Keratinocyte (primary cell): ENCODE results near the gene BMX. TPM values are rescaled to one million over a fixed set of nuclear protein-coding genes. Genes with fewer than 3 reads are reported as not detected.
A peak's percentile ranks its signal among the peaks of the same experiment; 100 is the strongest.

Experiments used
- DNase-seq: peaks from one replicate; pipeline ENCODE4 v3.0.0-alpha.2; 2011; ENCODE audit warnings: low read depth, missing footprints, low spot score
- FAIRE-seq: peaks from 2 replicates; lab custom pipeline; 2011; peaks lifted over from hg19 to GRCh38; lab: Jason Lieb, UNC
- H2AFZ ChIP-seq: 2 replicates; pipeline ENCODE4 v1.6.0; 2012; ENCODE audit warnings: low read length, control low read depth, inconsistent platforms; ENCODE audit not compliant: control insufficient read depth
- H3K27ac ChIP-seq: 2 replicates; pipeline ENCODE4 v1.5.1; 2011; ENCODE audit warnings: low read length; ENCODE audit not compliant: control insufficient read depth, insufficient read depth
- H3K27me3 ChIP-seq: 3 replicates; pipeline ENCODE4 v1.6.0; 2011; ENCODE audit warnings: low read length; ENCODE audit not compliant: control insufficient read depth, insufficient read depth; ENCODE audit errors: extremely low read depth
- H3K36me3 ChIP-seq, 2 experiments: 2 replicates in 1 of 2; 3 replicates in 1 of 2; pipeline ENCODE4 v1.5.1; 2011; ENCODE audit warnings: low read length in 2 of 2, mild to moderate bottlenecking in 1 of 2; ENCODE audit not compliant: control insufficient read depth in 2 of 2, insufficient read depth in 2 of 2; ENCODE audit errors: extremely low read depth in 1 of 2
- H3K4me1 ChIP-seq: 3 replicates; pipeline ENCODE4 v1.5.1; 2011; ENCODE audit warnings: low read length; ENCODE audit not compliant: control insufficient read depth, insufficient read depth; ENCODE audit errors: extremely low read depth
- H3K4me2 ChIP-seq: 3 replicates; pipeline ENCODE4 v1.6.0; 2011; ENCODE audit warnings: low read depth, low read length; ENCODE audit not compliant: control insufficient read depth, insufficient read depth; ENCODE audit errors: extremely low read depth
- H3K4me3 ChIP-seq, 3 experiments: fragments of 200-600 bp in 1 of 3; sonication (generic) in 1 of 3; 2 replicates in 2 of 3; 3 replicates in 1 of 3; pipeline ENCODE4 v1.5.1; 2011 to 2016; ENCODE audit warnings: low read length in 3 of 3, mild to moderate bottlenecking in 3 of 3, control low read depth in 2 of 3, inconsistent platforms in 1 of 3, low read depth in 1 of 3, mixed read lengths in 1 of 3, mixed run types in 1 of 3, moderate library complexity in 1 of 3; ENCODE audit not compliant: control insufficient read depth in 2 of 3, insufficient read depth in 2 of 3; ENCODE audit errors: extremely low read depth in 1 of 3
- H3K79me2 ChIP-seq: 2 replicates; pipeline ENCODE4 v1.6.0; 2012; ENCODE audit warnings: low read length; ENCODE audit not compliant: control insufficient read depth, insufficient read depth
- H3K9ac ChIP-seq: 3 replicates; pipeline ENCODE4 v1.6.0; 2011; ENCODE audit warnings: low read length; ENCODE audit not compliant: control insufficient read depth, insufficient read depth; ENCODE audit errors: extremely low read depth
- H3K9me1 ChIP-seq: 3 replicates; pipeline ENCODE4 v1.6.0; 2011; ENCODE audit warnings: low read length; ENCODE audit not compliant: control insufficient read depth, insufficient read depth; ENCODE audit errors: extremely low read depth
- H3K9me3 ChIP-seq: 2 replicates; pipeline ENCODE4 v1.5.1; 2012; ENCODE audit warnings: low read depth, low read length; ENCODE audit not compliant: control insufficient read depth
- H4K20me1 ChIP-seq: 3 replicates; pipeline ENCODE4 v1.6.0; 2011; ENCODE audit warnings: low read length; ENCODE audit not compliant: control insufficient read depth, insufficient read depth; ENCODE audit errors: extremely low read depth
- EZH2 ChIP-seq: IDR thresholded peaks from one replicate; pipeline ENCODE4 v1.6.1; 2012; ENCODE audit warnings: inconsistent platforms, mild to moderate bottlenecking, low read length, moderate library complexity
- dilution Hi-C: fragments of 300-500 bp; cut with MboI; formaldehyde crosslinking; loops from one replicate; pipeline ENCODE4 v1.7.0; 2020; ENCODE audit warnings: low sequenced_read_pairs; ENCODE audit not compliant: extremely low pct_ligation_motif_present
- polyA plus RNA-seq, 5 experiments: library from polyadenylated mRNA; depleted of rRNA in 3 of 5; stranded (reverse) in 3 of 5; stranded (forward) in 1 of 5; unstranded in 1 of 5; fragments of >200 nt; gene quantifications; 1 replicate in 1 of 5; 2 replicates in 3 of 5; 3 replicates in 1 of 5; pipeline versions ENCODE4 v1.2.1 to v1.2.3, GENCODE V29; 2011 to 2012; ENCODE audit warnings: missing spikeins in 2 of 5, low read depth in 1 of 5, low replicate concordance in 1 of 5
- TF ChIP-seq, protein P1 (sequence below), 3 experiments: IDR thresholded peaks in 1 of 3; conservative IDR thresholded peaks in 1 of 3; optimal IDR thresholded peaks in 1 of 3; 2 replicates in 2 of 3; 3 replicates in 1 of 3; pipeline versions ENCODE3 to v1.5.1; 2011; ENCODE audit warnings: low read length in 3 of 3, mild to moderate bottlenecking in 3 of 3, moderate library complexity in 2 of 3, control low read depth in 1 of 3, inconsistent platforms in 1 of 3; ENCODE audit not compliant: insufficient read depth in 2 of 3; ENCODE audit errors: extremely low read depth in 1 of 3

The BMX gene
- polyA plus RNA-seq, 1 donor (not counting 4 experiments of a cell fraction or from before 2014, with no cell fraction given) = 0.09 TPM

DNA sequence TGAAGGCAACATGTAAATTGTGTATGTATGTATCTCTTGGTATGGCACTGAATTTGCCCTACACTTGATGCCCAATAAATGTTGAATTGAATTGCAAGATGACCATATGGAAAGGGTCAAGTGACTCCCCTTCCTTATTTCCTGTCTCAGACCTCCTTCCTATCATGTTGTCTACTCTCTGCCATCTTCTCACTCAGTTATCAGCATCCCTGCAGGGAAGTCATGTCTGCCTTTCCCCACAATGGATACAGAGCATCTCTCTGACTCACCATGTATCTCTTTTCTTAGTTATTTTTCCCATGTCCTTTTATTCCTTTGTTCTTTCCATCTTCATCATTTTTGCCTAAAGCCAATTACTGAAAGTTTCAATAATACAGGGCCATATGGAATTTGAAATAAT lies 22.5 kb downstream of the BMX start:
- Histone ChIP-seq H3K79me2 (no peaks in the 10 kb centered on the region), H3K9me1 (no peaks in the 10 kb centered on the region), H3K27ac (no peak overlapping the region), H3K4me1 (peaks cover 17% of the 10 kb centered on the region), H2AFZ (no peak overlapping the region), H3K27me3 (no peaks in the 10 kb centered on the region), H3K36me3 (no peaks in the 10 kb centered on the region), H3K4me2 (no peak overlapping the region), H3K4me3 (no peak overlapping the region), H3K9ac (no peak overlapping the region), H4K20me1 (no peaks in the 10 kb centered on the region), H3K9me3 (no peaks in the 10 kb centered on the region)
- dilution Hi-C loops = no loop called here
- no peak for FAIRE-seq
- no peak for TF ChIP-seq EZH2
- TF ChIP-seq, protein P1, sequence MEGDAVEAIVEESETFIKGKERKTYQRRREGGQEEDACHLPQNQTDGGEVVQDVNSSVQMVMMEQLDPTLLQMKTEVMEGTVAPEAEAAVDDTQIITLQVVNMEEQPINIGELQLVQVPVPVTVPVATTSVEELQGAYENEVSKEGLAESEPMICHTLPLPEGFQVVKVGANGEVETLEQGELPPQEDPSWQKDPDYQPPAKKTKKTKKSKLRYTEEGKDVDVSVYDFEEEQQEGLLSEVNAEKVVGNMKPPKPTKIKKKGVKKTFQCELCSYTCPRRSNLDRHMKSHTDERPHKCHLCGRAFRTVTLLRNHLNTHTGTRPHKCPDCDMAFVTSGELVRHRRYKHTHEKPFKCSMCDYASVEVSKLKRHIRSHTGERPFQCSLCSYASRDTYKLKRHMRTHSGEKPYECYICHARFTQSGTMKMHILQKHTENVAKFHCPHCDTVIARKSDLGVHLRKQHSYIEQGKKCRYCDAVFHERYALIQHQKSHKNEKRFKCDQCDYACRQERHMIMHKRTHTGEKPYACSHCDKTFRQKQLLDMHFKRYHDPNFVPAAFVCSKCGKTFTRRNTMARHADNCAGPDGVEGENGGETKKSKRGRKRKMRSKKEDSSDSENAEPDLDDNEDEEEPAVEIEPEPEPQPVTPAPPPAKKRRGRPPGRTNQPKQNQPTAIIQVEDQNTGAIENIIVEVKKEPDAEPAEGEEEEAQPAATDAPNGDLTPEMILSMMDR (optimal IDR thresholded peaks at IDR 0.05 in 1 of 3, IDR thresholded peaks at IDR 0.05 in 1 of 3, conservative IDR thresholded peaks at IDR 0.05 in 1 of 3; ENCODE audit: extremely low read depth in 1 of 3, insufficient read depth in 2 of 3, low read length in 3 of 3) = no peak
- DNase-seq = no peak

DNA sequence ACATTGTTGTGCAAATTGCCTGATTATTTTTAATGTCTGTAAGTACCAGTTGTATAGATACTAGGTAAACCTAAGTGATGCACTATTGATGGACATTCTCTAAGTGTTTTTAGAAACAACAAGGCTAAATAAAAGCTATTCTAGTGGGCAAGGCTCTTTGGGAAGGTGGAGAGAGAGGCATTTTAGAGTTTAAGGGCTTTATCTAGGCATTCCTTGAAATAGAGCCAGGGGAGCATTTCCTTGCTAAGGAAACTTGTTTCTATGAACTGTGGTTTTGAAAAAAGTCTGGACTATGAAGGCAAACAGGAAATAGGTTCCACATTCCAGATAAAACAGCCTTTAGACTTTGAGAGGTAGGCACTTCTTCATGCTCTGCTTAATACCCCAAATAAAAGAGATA lies 23.8 kb downstream of the BMX start:
- DNase-seq = no peak
- dilution Hi-C loops = no loop called here
- Histone ChIP-seq H3K36me3 (no peaks in the 10 kb centered on the region), H2AFZ (peak overlapping the region; percentile 15), H3K27me3 (no peaks in the 10 kb centered on the region), H3K9me3 (no peaks in the 10 kb centered on the region), H3K4me1 (peaks cover 17% of the 10 kb centered on the region), H4K20me1 (no peaks in the 10 kb centered on the region), H3K9ac (no peak overlapping the region), H3K4me2 (peak overlapping the region; percentile 30), H3K27ac (no peak overlapping the region), H3K9me1 (no peaks in the 10 kb centered on the region), H3K4me3 (no peak overlapping the region), H3K79me2 (no peaks in the 10 kb centered on the region)
- FAIRE-seq = peak; percentile 56
- no peak for TF ChIP-seq EZH2
- TF ChIP-seq, protein P1 (optimal IDR thresholded peaks at IDR 0.05 in 1 of 3, IDR thresholded peaks at IDR 0.05 in 1 of 3, conservative IDR thresholded peaks at IDR 0.05 in 1 of 3; ENCODE audit: extremely low read depth in 1 of 3, insufficient read depth in 2 of 3, low read length in 3 of 3) = no peak
